B cell (primary cell): ENCODE data around the gene TYW1. TPM values are rescaled to one million over a fixed set of nuclear protein-coding genes. Genes with fewer than 3 reads are reported as not detected.
"Not testable (repeated sequence)": the region's sequence is repeated elsewhere in the genome, so short reads cannot be mapped to it uniquely, and the experiment has no call there.

Source experiments
- ATAC-seq: fragments of 200-7000 bp; cut with Tn5 transposase; one replicate; pipeline ENCODE4 v1.10.0; 2021; ENCODE audit warnings: low read depth, mild to moderate bottlenecking, moderate number of reproducible peaks, moderate library complexity
- CTCF ChIA-PET: fragments of 350-600 bp; sonication (Branson Sonifier 250); formaldehyde crosslinking; loops from one replicate; lab custom pipeline; 2021; ENCODE audit warnings: antibody characterized with exemption, inconsistent platforms; lab: Charles Lee
- POLR2A ChIA-PET: fragments of 350-600 bp; sonication (Branson Sonifier 250); formaldehyde crosslinking; loops from one replicate; lab custom pipeline; 2021; ENCODE audit warnings: antibody characterized with exemption; lab: Charles Lee
- DNase-seq: peaks from one replicate; pipeline ENCODE4 v3.0.0; 2013
- H2AFZ ChIP-seq: 2 replicates; pipeline ENCODE4 v1.6.1; 2012; ENCODE audit warnings: mild to moderate bottlenecking, low read depth, low read length; ENCODE audit not compliant: insufficient read depth, poor library complexity, severe bottlenecking
- H3K27ac ChIP-seq, 2 donors: 1 replicate in 1 of 2; 2 replicates in 1 of 2; pipeline ENCODE4 v1.5.1; 2012 to 2013; ENCODE audit warnings: low read length in 2 of 2, mild to moderate bottlenecking in 2 of 2, moderate library complexity in 1 of 2
- H3K27me3 ChIP-seq, 4 experiments: fragments of 200-600 bp in 1 of 4; sonication (generic) in 1 of 4; replicated peaks in 1 of 4; 1 replicate in 2 of 4; 2 replicates in 2 of 4; pipeline versions ENCODE4 v1.6.1 to v1.7.0; 2013 to 2016; ENCODE audit warnings: low read length in 3 of 4, mild to moderate bottlenecking in 2 of 4, mixed read lengths in 1 of 4, moderate library complexity in 1 of 4; ENCODE audit not compliant: insufficient read depth in 4 of 4, control insufficient read depth in 3 of 4; ENCODE audit errors: control extremely low read depth in 1 of 4
- H3K36me3 ChIP-seq, 2 experiments: replicated peaks in 1 of 2; 1 replicate in 1 of 2; 2 replicates in 1 of 2; pipeline versions ENCODE4 v1.6.1 to v1.7.1; 2013; ENCODE audit warnings: low read length in 1 of 2; ENCODE audit not compliant: insufficient read depth in 2 of 2, control insufficient read depth in 1 of 2; ENCODE audit errors: control extremely low read depth in 1 of 2, extremely low read depth in 1 of 2
- H3K4me1 ChIP-seq, 2 donors: fragments of 200-600 bp in 1 of 2; sonication (generic) in 1 of 2; 1 replicate in 1 of 2; 2 replicates in 1 of 2; pipeline versions ENCODE4 v1.5.1 to v1.6.1; 2013 to 2017; ENCODE audit warnings: low read length in 2 of 2; ENCODE audit not compliant: control insufficient read depth in 2 of 2, insufficient read depth in 2 of 2
- H3K4me2 ChIP-seq: replicated peaks from 2 replicates; pipeline ENCODE3; 2012; ENCODE audit warnings: mild to moderate bottlenecking, low read depth, low read length; ENCODE audit not compliant: poor library complexity, severe bottlenecking
- H3K4me3 ChIP-seq, 5 experiments: fragments of 200-600 bp in 1 of 5; sonication (generic) in 1 of 5; 1 replicate in 3 of 5; 2 replicates in 2 of 5; pipeline versions ENCODE4 v1.5.1 to v1.7.0; 2011 to 2016; ENCODE audit warnings: low read length in 4 of 5, mild to moderate bottlenecking in 4 of 5, low read depth in 2 of 5, control low read depth in 1 of 5, moderate library complexity in 1 of 5; ENCODE audit not compliant: insufficient read depth in 1 of 5; ENCODE audit errors: control extremely low read depth in 1 of 5, extremely low read depth in 1 of 5
- H3K79me2 ChIP-seq: fragments of 200-600 bp; sonication (generic); one replicate; pipeline ENCODE4 v1.6.0; 2016; ENCODE audit warnings: low read length; ENCODE audit not compliant: control insufficient read depth, insufficient read depth
- H3K9ac ChIP-seq: fragments of 200-600 bp; sonication (generic); 2 replicates; pipeline ENCODE4 v1.6.1; 2017; ENCODE audit warnings: mild to moderate bottlenecking, low read length, moderate library complexity
- H3K9me3 ChIP-seq, 3 donors: one replicate each; pipeline versions ENCODE4 v1.6.1 to v1.7.1; 2013; ENCODE audit warnings: low read length in 2 of 3; ENCODE audit not compliant: control insufficient read depth in 2 of 3, insufficient read depth in 1 of 3; ENCODE audit errors: control extremely low read depth in 1 of 3
- H4K20me1 ChIP-seq: 2 replicates; pipeline ENCODE4 v1.6.0; 2012; ENCODE audit warnings: mild to moderate bottlenecking, low read length; ENCODE audit not compliant: insufficient read depth, control insufficient read depth, poor library complexity, severe bottlenecking
- H3K27ac Mint-ChIP-seq: one replicate; pipeline ENCODE4 v1.8.0; 2021; ENCODE audit warnings: mixed read lengths
- H3K27me3 Mint-ChIP-seq: one replicate; pipeline ENCODE4 v1.8.0; 2021; ENCODE audit warnings: mixed read lengths
- H3K4me1 Mint-ChIP-seq: one replicate; pipeline ENCODE4 v1.8.0; 2021; ENCODE audit warnings: mixed read lengths
- H3K4me3 Mint-ChIP-seq: one replicate; pipeline ENCODE4 v1.8.0; 2021; ENCODE audit warnings: mixed read lengths
- H3K9me3 Mint-ChIP-seq: one replicate; pipeline ENCODE4 v1.8.0; 2022; ENCODE audit warnings: mixed read lengths; ENCODE audit not compliant: insufficient read depth
- CTCF ChIP-seq: fragments of 200-600 bp; IDR thresholded peaks from one replicate; pipeline ENCODE4 v1.8.0; 2022; ENCODE audit warnings: antibody characterized with exemption, mild to moderate bottlenecking
- EZH2 ChIP-seq: IDR thresholded peaks from 2 replicates; pipeline ENCODE4 v1.6.1; 2012; ENCODE audit warnings: borderline replicate concordance, low read depth, mild to moderate bottlenecking, moderate library complexity, low read length; ENCODE audit not compliant: insufficient read depth, poor library complexity, severe bottlenecking
- WGBS: methylation state at CpG from one replicate; pipeline ENCODE4 v1.1.5; 2013; ENCODE audit warnings: missing lambda C conversion rate; ENCODE audit not compliant: insufficient coverage; 5-methylcytosine and 5-hydroxymethylcytosine counted together
- intact Hi-C: fragments of 100-400 bp; cut with micrococcal nuclease; formaldehyde crosslinking; loops from one replicate; pipeline ENCODE4 v1.10.0; 2022
- polyA plus RNA-seq: library from polyadenylated mRNA; depleted of rRNA; stranded (reverse); fragments of >200 nt; gene quantifications from 2 replicates; pipeline ENCODE4 v1.2.3, GENCODE V29; 2012
- total RNA-seq, 2 donors: library from RNA; stranded (reverse); fragments of 120-200 nt in 1 of 2; gene quantifications; 1 replicate in 1 of 2; 2 replicates in 1 of 2; pipeline versions ENCODE4 v1.2.3 to v1.2.4, GENCODE V29; 2013 to 2022

TYW1 gene
- total and polyA plus RNA-seq, 2 donors (not counting 1 experiment from before 2014, with no cell fraction given), result 9.4 to 33.6 TPM

- no peak overlapping the region for H3K27ac Mint-ChIP-seq
- Histone ChIP-seq H2AFZ (no peak overlapping the region), H3K9me3 (no peaks in the 10 kb centered on the region), H3K4me2 (no peak overlapping the region), H3K9ac (no peak overlapping the region), H3K27me3 (no peaks in the 10 kb centered on the region), H4K20me1 (no peaks in the 10 kb centered on the region), H3K79me2 (peaks cover 6% of the 10 kb centered on the region), H3K4me3 (no peak overlapping the region), H3K27ac (no peak overlapping the region), H3K4me1 (no peaks in the 10 kb centered on the region), H3K36me3 (peaks cover 0 to 3% of the 10 kb centered on the region in 2 experiments)
- DNase-seq (no peak), ATAC-seq (no peak)
- no peak overlapping the region for H3K4me3 Mint-ChIP-seq
- CTCF ChIA-PET, result no interaction called here
- no peaks in the 10 kb centered on the region for H3K27me3 Mint-ChIP-seq
- POLR2A ChIA-PET, result no interaction called here
- intact Hi-C loops, result no loop called here
- H3K9me3 Mint-ChIP-seq, result no peaks in the 10 kb centered on the region
- no peaks in the 10 kb centered on the region for H3K4me1 Mint-ChIP-seq
- no peak for TF ChIP-seq CTCF
- no peak for TF ChIP-seq EZH2
- WGBS, result 100% methylated on average over 3 of the region's 4 CpGs
Observed at GRCh38 chr7:67045496-67045995, 48.9 kb downstream of the TYW1 start.

GRCh38 chr7:67046819-67047218 is 50.2 kb downstream of the TYW1 start:
- H2AFZ ChIP-seq, H3K9ac ChIP-seq, H4K20me1 ChIP-seq, H3K27ac ChIP-seq, H3K4me1 Mint-ChIP-seq, H3K36me3 ChIP-seq, H3K27ac Mint-ChIP-seq, H3K27me3 Mint-ChIP-seq, CTCF ChIA-PET, H3K4me1 ChIP-seq, H3K79me2 ChIP-seq, H3K4me3 Mint-ChIP-seq, H3K4me3 ChIP-seq, H3K9me3 ChIP-seq, intact Hi-C loops, H3K27me3 ChIP-seq, DNase-seq, ATAC-seq, POLR2A ChIA-PET, H3K9me3 Mint-ChIP-seq, H3K4me2 ChIP-seq: not testable (repeated sequence)
- WGBS, result 100% methylated on average over 2 of the region's 2 CpGs

- H3K9me3 Mint-ChIP-seq, H3K9me3 ChIP-seq, POLR2A ChIA-PET, H3K4me2 ChIP-seq, intact Hi-C loops, H3K27ac ChIP-seq, H3K4me1 Mint-ChIP-seq, H3K4me3 ChIP-seq, H3K27me3 Mint-ChIP-seq, H3K9ac ChIP-seq, H3K4me3 Mint-ChIP-seq, H2AFZ ChIP-seq, H3K36me3 ChIP-seq, H3K4me1 ChIP-seq, ATAC-seq, H4K20me1 ChIP-seq, DNase-seq, H3K27me3 ChIP-seq, H3K79me2 ChIP-seq, H3K27ac Mint-ChIP-seq: not testable (repeated sequence)
- CTCF ChIA-PET, result interaction anchor here (0.6 kb wide), 1 partner anchor 619 kb away, joined by 3 read pairs; no protein-coding TSS in a partner anchor
- WGBS, result no CpG with 5 or more reads among the region's 2 CpGs
Observed at GRCh38 chr7:67049908-67050307, 53.3 kb downstream of the TYW1 start.
